ENCODE results near the gene ZNRF2. TPM values are rescaled to one million over a fixed set of nuclear protein-coding genes. Genes with fewer than 3 reads are reported as not detected.

Gene ZNRF2
- total RNA-seq: 10 to 100 TPM; 15.1 to 15.2 TPM

GRCh38 chr7:30284298-30285066 is at the start of gene ZNRF2:
ZNRF2 (plus strand) TSS chr7:30284597; CDS start chr7:30285358, 761 bp downstream.
- Mint-ChIP-seq H3K27ac (peak within 1 kb of the TSS; percentile 87), H3K4me1 (ENCODE audit: low read depth) (peaks cover 42% of the 10 kb centered on the region), H3K27me3 (ENCODE audit: low read depth) (no peaks in the 10 kb centered on the region), H3K36me3 (ENCODE audit: low read depth) (peaks cover 26% of the 10 kb centered on the region), H3K4me3 (peak within 1 kb of the TSS; percentile 79), H3K9me3 (ENCODE audit: insufficient read depth) (peaks cover 12% of the 10 kb centered on the region)
- CTCF ChIA-PET: interaction anchor here (1.6 to 1.8 kb wide), 2 partner anchors 64 to 280 kb away, joined by 3 to 4 read pairs; no protein-coding TSS in a partner anchor
- ATAC-seq (peak; percentile 92), DNase-seq (peak; percentile 99)
- POLR2A ChIA-PET: interaction anchor here (0.6 to 2.7 kb wide), 7 partner anchors 38 to 193 kb away, joined by 3 to 19 read pairs (median 5); no protein-coding TSS in a partner anchor

- H3K4me1 Mint-ChIP-seq (ENCODE audit: low read depth): no peaks in the 10 kb centered on the region
- H3K27me3 Mint-ChIP-seq (ENCODE audit: low read depth): peaks cover 20% of the 10 kb centered on the region
- no peak overlapping the region for H3K4me3 Mint-ChIP-seq
- CTCF ChIA-PET: no interaction called here
- ATAC-seq: no peak
- no peaks in the 10 kb centered on the region for H3K9me3 Mint-ChIP-seq (ENCODE audit: insufficient read depth)
- no peak overlapping the region for H3K27ac Mint-ChIP-seq
- POLR2A ChIA-PET: no interaction called here
- DNase-seq: no peak
- H3K36me3 Mint-ChIP-seq (ENCODE audit: low read depth): no peaks in the 10 kb centered on the region
Observed at GRCh38 chr7:30237271-30237695, 47.1 kb upstream of the ZNRF2 start.

GRCh38 chr7:30238721-30239441 is 45.5 kb upstream of the ZNRF2 start:
- Mint-ChIP-seq H3K4me1 (ENCODE audit: low read depth) (no peaks in the 10 kb centered on the region), H3K27ac (no peak overlapping the region), H3K27me3 (ENCODE audit: low read depth) (peaks cover 20% of the 10 kb centered on the region), H3K9me3 (ENCODE audit: insufficient read depth) (no peaks in the 10 kb centered on the region), H3K4me3 (no peak overlapping the region), H3K36me3 (ENCODE audit: low read depth) (no peaks in the 10 kb centered on the region)
- POLR2A ChIA-PET: interaction anchor here (0.6 kb wide), 1 partner anchor 68 kb away, joined by 4 read pairs; no protein-coding TSS in a partner anchor
- ATAC-seq (no peak), DNase-seq (no peak)
- CTCF ChIA-PET: no interaction called here

GRCh38 chr7:30240106-30240800 is 44.1 kb upstream of the ZNRF2 start:
- Mint-ChIP-seq H3K36me3 (ENCODE audit: low read depth) (no peaks in the 10 kb centered on the region), H3K27ac (no peak overlapping the region), H3K4me3 (no peak overlapping the region), H3K27me3 (ENCODE audit: low read depth) (peaks cover 20% of the 10 kb centered on the region), H3K4me1 (ENCODE audit: low read depth) (no peaks in the 10 kb centered on the region), H3K9me3 (ENCODE audit: insufficient read depth) (no peaks in the 10 kb centered on the region)
- ChIA-PET POLR2A (no interaction called here), CTCF (no interaction called here)
- DNase-seq (no peak), ATAC-seq (no peak)

- CTCF ChIA-PET: no interaction called here
- Mint-ChIP-seq H3K4me3 (no peak overlapping the region), H3K27ac (no peak overlapping the region), H3K4me1 (ENCODE audit: low read depth) (no peaks in the 10 kb centered on the region), H3K27me3 (ENCODE audit: low read depth) (peaks cover 20% of the 10 kb centered on the region), H3K9me3 (ENCODE audit: insufficient read depth) (no peaks in the 10 kb centered on the region), H3K36me3 (ENCODE audit: low read depth) (no peaks in the 10 kb centered on the region)
- no peak for DNase-seq
- no peak for ATAC-seq
- POLR2A ChIA-PET: no interaction called here
Observed at GRCh38 chr7:30241767-30242166, 42.6 kb upstream of the ZNRF2 start.

- H3K27ac Mint-ChIP-seq: no peak overlapping the region
- no peak overlapping the region for H3K4me3 Mint-ChIP-seq
- peaks cover 17% of the 10 kb centered on the region for H3K27me3 Mint-ChIP-seq (ENCODE audit: low read depth)
- CTCF ChIA-PET: interaction anchor here (1.3 kb wide), 1 partner anchor 320 kb away, joined by 5 read pairs; no protein-coding TSS in a partner anchor
- POLR2A ChIA-PET: no interaction called here
- no peaks in the 10 kb centered on the region for H3K36me3 Mint-ChIP-seq (ENCODE audit: low read depth)
- DNase-seq: no peak
- ATAC-seq: no peak
- no peaks in the 10 kb centered on the region for H3K9me3 Mint-ChIP-seq (ENCODE audit: insufficient read depth)
- H3K4me1 Mint-ChIP-seq (ENCODE audit: low read depth): no peaks in the 10 kb centered on the region
Observed at GRCh38 chr7:30244340-30244739, 40.1 kb upstream of the ZNRF2 start.

GRCh38 chr7:30245913-30246312 is 38.5 kb upstream of the ZNRF2 start:
- Mint-ChIP-seq H3K27ac (no peak overlapping the region), H3K4me1 (ENCODE audit: low read depth) (peaks cover 6% of the 10 kb centered on the region), H3K27me3 (ENCODE audit: low read depth) (peaks cover 5% of the 10 kb centered on the region), H3K4me3 (no peak overlapping the region), H3K9me3 (ENCODE audit: insufficient read depth) (no peaks in the 10 kb centered on the region), H3K36me3 (ENCODE audit: low read depth) (no peaks in the 10 kb centered on the region)
- POLR2A ChIA-PET: no interaction called here
- no peak for ATAC-seq
- CTCF ChIA-PET: no interaction called here
- no peak for DNase-seq

GRCh38 chr7:30246392-30246791 is 38.0 kb upstream of the ZNRF2 start:
- no peak overlapping the region for H3K4me3 Mint-ChIP-seq
- DNase-seq (no peak), ATAC-seq (no peak)
- no peaks in the 10 kb centered on the region for H3K36me3 Mint-ChIP-seq (ENCODE audit: low read depth)
- ChIA-PET POLR2A (no interaction called here), CTCF (no interaction called here)
- peaks cover 6% of the 10 kb centered on the region for H3K4me1 Mint-ChIP-seq (ENCODE audit: low read depth)
- no peak overlapping the region for H3K27ac Mint-ChIP-seq
- peaks cover 5% of the 10 kb centered on the region for H3K27me3 Mint-ChIP-seq (ENCODE audit: low read depth)
- H3K9me3 Mint-ChIP-seq (ENCODE audit: insufficient read depth): no peaks in the 10 kb centered on the region

- POLR2A ChIA-PET: no interaction called here
- H3K4me3 Mint-ChIP-seq: no peak overlapping the region
- H3K4me1 Mint-ChIP-seq (ENCODE audit: low read depth): peaks cover 8% of the 10 kb centered on the region
- H3K27ac Mint-ChIP-seq: no peak overlapping the region
- no peaks in the 10 kb centered on the region for H3K36me3 Mint-ChIP-seq (ENCODE audit: low read depth)
- no peak for ATAC-seq
- CTCF ChIA-PET: interaction anchor here (0.7 kb wide), 1 partner anchor 199 kb away, joined by 3 read pairs; no protein-coding TSS in a partner anchor
- no peak for DNase-seq
- no peaks in the 10 kb centered on the region for H3K27me3 Mint-ChIP-seq (ENCODE audit: low read depth)
- no peaks in the 10 kb centered on the region for H3K9me3 Mint-ChIP-seq (ENCODE audit: insufficient read depth)
Observed at GRCh38 chr7:30247541-30248401, 36.6 kb upstream of the ZNRF2 start.

GRCh38 chr7:30249316-30249715 is 35.1 kb upstream of the ZNRF2 start:
- no peak overlapping the region for H3K27ac Mint-ChIP-seq
- DNase-seq (no peak), ATAC-seq (no peak)
- H3K4me3 Mint-ChIP-seq: no peak overlapping the region
- ChIA-PET CTCF (no interaction called here), POLR2A (no interaction called here)
- no peaks in the 10 kb centered on the region for H3K27me3 Mint-ChIP-seq (ENCODE audit: low read depth)
- H3K4me1 Mint-ChIP-seq (ENCODE audit: low read depth): peaks cover 15% of the 10 kb centered on the region
- H3K9me3 Mint-ChIP-seq (ENCODE audit: insufficient read depth): no peaks in the 10 kb centered on the region
- no peaks in the 10 kb centered on the region for H3K36me3 Mint-ChIP-seq (ENCODE audit: low read depth)

GRCh38 chr7:30249986-30250774 is 34.2 kb upstream of the ZNRF2 start:
- Mint-ChIP-seq H3K4me3 (no peak overlapping the region), H3K27me3 (ENCODE audit: low read depth) (peaks cover 3% of the 10 kb centered on the region), H3K36me3 (ENCODE audit: low read depth) (no peaks in the 10 kb centered on the region), H3K4me1 (ENCODE audit: low read depth) (peaks cover 15% of the 10 kb centered on the region), H3K27ac (no peak overlapping the region), H3K9me3 (ENCODE audit: insufficient read depth) (no peaks in the 10 kb centered on the region)
- CTCF ChIA-PET: no interaction called here
- POLR2A ChIA-PET: no interaction called here
- no peak for ATAC-seq
- DNase-seq: no peak

All from activated CD8-positive, alpha-beta T cell treated with anti-CD3 and anti-CD28 coated beads, Interleukin-2, amount 10 ng/mL, durations not matched to agents 7 days and 5 days (primary cell).